Dendritic cell treated with granulocyte-macrophage colony-stimulating factor and Interleukin-4, amounts not matched to agents 40 ng/mL and 50 ng/mL, for 4 days (primary cell): ENCODE measurements around the gene WWOX.

ENCODE experiments used
- H3K27ac Mint-ChIP-seq: one replicate; pipeline ENCODE4 v1.8.0; 2022; ENCODE audit warnings: mild to moderate bottlenecking, mixed read lengths
- H3K27me3 Mint-ChIP-seq: one replicate; pipeline ENCODE4 v1.8.0; 2022; ENCODE audit warnings: mild to moderate bottlenecking, mixed read lengths
- H3K36me3 Mint-ChIP-seq: one replicate; pipeline ENCODE4 v1.8.0; 2022; ENCODE audit warnings: low read depth, mixed read lengths
- H3K4me1 Mint-ChIP-seq: one replicate; pipeline ENCODE4 v1.8.0; 2022; ENCODE audit warnings: low read depth, mixed read lengths
- H3K4me3 Mint-ChIP-seq: one replicate; pipeline ENCODE4 v1.8.0; 2022; ENCODE audit warnings: mild to moderate bottlenecking, moderate library complexity, mixed read lengths
- H3K9me3 Mint-ChIP-seq: one replicate; pipeline ENCODE4 v1.8.0; 2022; ENCODE audit warnings: mixed read lengths
- intact Hi-C: fragments of 100-400 bp; cut with micrococcal nuclease; formaldehyde crosslinking; loops from one replicate; pipeline ENCODE4 v1.15.0; 2022

Gene WWOX

GRCh38 chr16:78437352-78437968 lies 338.0 kb downstream of the WWOX start:
- no peaks in the 10 kb centered on the region for H3K9me3 Mint-ChIP-seq
- no peaks in the 10 kb centered on the region for H3K27me3 Mint-ChIP-seq
- H3K4me3 Mint-ChIP-seq = no peak overlapping the region
- no peaks in the 10 kb centered on the region for H3K4me1 Mint-ChIP-seq
- intact Hi-C loops = no loop called here
- peaks cover 11% of the 10 kb centered on the region for H3K36me3 Mint-ChIP-seq
- no peak overlapping the region for H3K27ac Mint-ChIP-seq

GRCh38 chr16:78438219-78438618 lies 338.8 kb downstream of the WWOX start:
- H3K4me1 Mint-ChIP-seq = no peaks in the 10 kb centered on the region
- H3K36me3 Mint-ChIP-seq = peaks cover 4% of the 10 kb centered on the region
- H3K4me3 Mint-ChIP-seq = no peak overlapping the region
- H3K27ac Mint-ChIP-seq = no peak overlapping the region
- intact Hi-C loops = no loop called here
- H3K27me3 Mint-ChIP-seq = no peaks in the 10 kb centered on the region
- no peaks in the 10 kb centered on the region for H3K9me3 Mint-ChIP-seq

GRCh38 chr16:78438632-78439031 lies 339.2 kb downstream of the WWOX start:
- H3K4me1 Mint-ChIP-seq = peaks cover 2% of the 10 kb centered on the region
- no peak overlapping the region for H3K27ac Mint-ChIP-seq
- intact Hi-C loops = no loop called here

GRCh38 chr16:78439646-78440045 lies 340.2 kb downstream of the WWOX start:
- intact Hi-C loops = no loop called here
- Mint-ChIP-seq H3K27me3 (no peaks in the 10 kb centered on the region), H3K9me3 (no peaks in the 10 kb centered on the region), H3K27ac (no peak overlapping the region), H3K36me3 (no peaks in the 10 kb centered on the region), H3K4me1 (peaks cover 5% of the 10 kb centered on the region), H3K4me3 (no peak overlapping the region)

More at GRCh38 chr16:78438632-78439031, 339.2 kb downstream of the WWOX start:
- no peaks in the 10 kb centered on the region for H3K36me3 Mint-ChIP-seq
- H3K4me3 Mint-ChIP-seq = no peak overlapping the region
- no peaks in the 10 kb centered on the region for H3K9me3 Mint-ChIP-seq
- H3K27me3 Mint-ChIP-seq = no peaks in the 10 kb centered on the region

- H3K27ac Mint-ChIP-seq = no peak overlapping the region
- H3K36me3 Mint-ChIP-seq = no peaks in the 10 kb centered on the region
- H3K4me3 Mint-ChIP-seq = no peak overlapping the region
- no peaks in the 10 kb centered on the region for H3K27me3 Mint-ChIP-seq
- H3K4me1 Mint-ChIP-seq = peaks cover 5% of the 10 kb centered on the region
- no peaks in the 10 kb centered on the region for H3K9me3 Mint-ChIP-seq
- intact Hi-C loops = no loop called here
These were observed 341.8 kb downstream of the WWOX start for GRCh38 chr16:78441298-78441697.

GRCh38 chr16:78443542-78444364 lies 344.3 kb downstream of the WWOX start:
- Mint-ChIP-seq H3K27me3 (no peaks in the 10 kb centered on the region), H3K36me3 (no peaks in the 10 kb centered on the region), H3K4me1 (peaks cover 5% of the 10 kb centered on the region), H3K4me3 (no peak overlapping the region), H3K9me3 (no peaks in the 10 kb centered on the region), H3K27ac (no peak overlapping the region)
- intact Hi-C loops = no loop called here

GRCh38 chr16:78445818-78446217 lies 346.4 kb downstream of the WWOX start:
- Mint-ChIP-seq H3K4me3 (no peak overlapping the region), H3K36me3 (no peaks in the 10 kb centered on the region), H3K27me3 (no peaks in the 10 kb centered on the region), H3K9me3 (no peaks in the 10 kb centered on the region), H3K27ac (no peak overlapping the region), H3K4me1 (peaks cover 5% of the 10 kb centered on the region)
- intact Hi-C loops = no loop called here

GRCh38 chr16:78446486-78446885 lies 347.0 kb downstream of the WWOX start:
- no peaks in the 10 kb centered on the region for H3K36me3 Mint-ChIP-seq
- no peak overlapping the region for H3K27ac Mint-ChIP-seq
- no peaks in the 10 kb centered on the region for H3K27me3 Mint-ChIP-seq
- H3K4me1 Mint-ChIP-seq = peaks cover 5% of the 10 kb centered on the region
- intact Hi-C loops = no loop called here
- H3K4me3 Mint-ChIP-seq = no peak overlapping the region
- H3K9me3 Mint-ChIP-seq = no peaks in the 10 kb centered on the region

- intact Hi-C loops = no loop called here
- H3K27me3 Mint-ChIP-seq = no peaks in the 10 kb centered on the region
- peaks cover 5% of the 10 kb centered on the region for H3K4me1 Mint-ChIP-seq
These were observed 347.6 kb downstream of the WWOX start for GRCh38 chr16:78446992-78447563.

GRCh38 chr16:78448658-78449271 lies 349.3 kb downstream of the WWOX start:
- Mint-ChIP-seq H3K27ac (no peak overlapping the region), H3K9me3 (no peaks in the 10 kb centered on the region), H3K4me1 (peaks cover 2% of the 10 kb centered on the region), H3K36me3 (no peaks in the 10 kb centered on the region), H3K4me3 (no peak overlapping the region), H3K27me3 (no peaks in the 10 kb centered on the region)
- intact Hi-C loops = no loop called here

More at GRCh38 chr16:78446992-78447563, 347.6 kb downstream of the WWOX start:
- no peaks in the 10 kb centered on the region for H3K9me3 Mint-ChIP-seq
- H3K27ac Mint-ChIP-seq = no peak overlapping the region
- H3K4me3 Mint-ChIP-seq = no peak overlapping the region
- no peaks in the 10 kb centered on the region for H3K36me3 Mint-ChIP-seq

GRCh38 chr16:78450255-78450654 lies 350.8 kb downstream of the WWOX start:
- intact Hi-C loops = no loop called here
- Mint-ChIP-seq H3K27me3 (no peaks in the 10 kb centered on the region), H3K36me3 (no peaks in the 10 kb centered on the region), H3K27ac (no peak overlapping the region), H3K9me3 (no peaks in the 10 kb centered on the region), H3K4me3 (no peak overlapping the region), H3K4me1 (no peaks in the 10 kb centered on the region)

GRCh38 chr16:78452025-78452555 lies 352.6 kb downstream of the WWOX start:
- Mint-ChIP-seq H3K9me3 (no peaks in the 10 kb centered on the region), H3K27ac (no peak overlapping the region), H3K4me1 (no peaks in the 10 kb centered on the region), H3K4me3 (no peak overlapping the region), H3K27me3 (no peaks in the 10 kb centered on the region), H3K36me3 (no peaks in the 10 kb centered on the region)
- intact Hi-C loops = no loop called here

- no peak overlapping the region for H3K27ac Mint-ChIP-seq
- no peaks in the 10 kb centered on the region for H3K9me3 Mint-ChIP-seq
- H3K4me3 Mint-ChIP-seq = no peak overlapping the region
- H3K4me1 Mint-ChIP-seq = no peaks in the 10 kb centered on the region
- intact Hi-C loops = no loop called here
- no peaks in the 10 kb centered on the region for H3K36me3 Mint-ChIP-seq
- H3K27me3 Mint-ChIP-seq = no peaks in the 10 kb centered on the region
These were observed 356.4 kb downstream of the WWOX start for GRCh38 chr16:78455861-78456260.

- Mint-ChIP-seq H3K27me3 (no peaks in the 10 kb centered on the region), H3K4me3 (no peak overlapping the region), H3K4me1 (peaks cover 6% of the 10 kb centered on the region), H3K36me3 (no peaks in the 10 kb centered on the region), H3K27ac (no peak overlapping the region), H3K9me3 (peaks cover under 1% of the 10 kb centered on the region)
- intact Hi-C loops = no loop called here
These were observed 359.1 kb downstream of the WWOX start for GRCh38 chr16:78458588-78458987.
